ENCODE data around the gene HAUS7. TPM values are rescaled to one million over a fixed set of nuclear protein-coding genes. Genes with fewer than 3 reads are reported as not detected.

Gene HAUS7
- total RNA-seq, 1 donor from 2014 or later, result 27.7 TPM

DNA sequence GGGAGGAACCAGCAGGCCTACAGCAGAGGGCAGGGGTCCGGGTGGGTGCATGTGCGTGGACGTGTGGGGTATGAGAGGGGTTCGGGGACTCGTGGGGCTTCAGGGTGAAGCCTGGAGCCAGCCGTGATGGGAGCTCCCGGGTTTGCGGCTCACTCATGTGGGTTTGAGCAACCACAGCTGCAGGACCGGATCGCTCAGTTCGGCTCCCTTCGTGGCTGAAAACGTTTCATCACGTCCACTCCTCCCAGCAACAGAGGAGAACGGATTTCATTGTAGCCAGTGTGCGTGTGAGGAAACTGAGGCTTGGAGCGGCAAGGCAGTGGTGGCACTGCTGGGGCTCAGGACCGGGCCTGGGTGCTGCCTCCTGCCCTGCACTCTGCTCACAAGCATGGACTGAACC lies 35.0 kb upstream of the HAUS7 start:
- Mint-ChIP-seq H3K4me1 (ENCODE audit: unreplicated experiment) (peaks cover 6% of the 10 kb centered on the region), H3K27ac (ENCODE audit: unreplicated experiment) (no peak overlapping the region), H3K27me3 (ENCODE audit: unreplicated experiment) (peaks cover 7% of the 10 kb centered on the region), H3K36me3 (ENCODE audit: low read depth, unreplicated experiment) (peaks cover 5% of the 10 kb centered on the region), H3K9me3 (ENCODE audit: unreplicated experiment) (no peaks in the 10 kb centered on the region), H3K4me3 (ENCODE audit: unreplicated experiment) (no peak overlapping the region)
- TF ChIP-seq, protein P1, sequence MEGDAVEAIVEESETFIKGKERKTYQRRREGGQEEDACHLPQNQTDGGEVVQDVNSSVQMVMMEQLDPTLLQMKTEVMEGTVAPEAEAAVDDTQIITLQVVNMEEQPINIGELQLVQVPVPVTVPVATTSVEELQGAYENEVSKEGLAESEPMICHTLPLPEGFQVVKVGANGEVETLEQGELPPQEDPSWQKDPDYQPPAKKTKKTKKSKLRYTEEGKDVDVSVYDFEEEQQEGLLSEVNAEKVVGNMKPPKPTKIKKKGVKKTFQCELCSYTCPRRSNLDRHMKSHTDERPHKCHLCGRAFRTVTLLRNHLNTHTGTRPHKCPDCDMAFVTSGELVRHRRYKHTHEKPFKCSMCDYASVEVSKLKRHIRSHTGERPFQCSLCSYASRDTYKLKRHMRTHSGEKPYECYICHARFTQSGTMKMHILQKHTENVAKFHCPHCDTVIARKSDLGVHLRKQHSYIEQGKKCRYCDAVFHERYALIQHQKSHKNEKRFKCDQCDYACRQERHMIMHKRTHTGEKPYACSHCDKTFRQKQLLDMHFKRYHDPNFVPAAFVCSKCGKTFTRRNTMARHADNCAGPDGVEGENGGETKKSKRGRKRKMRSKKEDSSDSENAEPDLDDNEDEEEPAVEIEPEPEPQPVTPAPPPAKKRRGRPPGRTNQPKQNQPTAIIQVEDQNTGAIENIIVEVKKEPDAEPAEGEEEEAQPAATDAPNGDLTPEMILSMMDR (IDR thresholded peaks at IDR 0.05; ENCODE audit: unreplicated experiment), result no peak
- DNase-seq (ENCODE audit: low spot score), result no peak

DNA sequence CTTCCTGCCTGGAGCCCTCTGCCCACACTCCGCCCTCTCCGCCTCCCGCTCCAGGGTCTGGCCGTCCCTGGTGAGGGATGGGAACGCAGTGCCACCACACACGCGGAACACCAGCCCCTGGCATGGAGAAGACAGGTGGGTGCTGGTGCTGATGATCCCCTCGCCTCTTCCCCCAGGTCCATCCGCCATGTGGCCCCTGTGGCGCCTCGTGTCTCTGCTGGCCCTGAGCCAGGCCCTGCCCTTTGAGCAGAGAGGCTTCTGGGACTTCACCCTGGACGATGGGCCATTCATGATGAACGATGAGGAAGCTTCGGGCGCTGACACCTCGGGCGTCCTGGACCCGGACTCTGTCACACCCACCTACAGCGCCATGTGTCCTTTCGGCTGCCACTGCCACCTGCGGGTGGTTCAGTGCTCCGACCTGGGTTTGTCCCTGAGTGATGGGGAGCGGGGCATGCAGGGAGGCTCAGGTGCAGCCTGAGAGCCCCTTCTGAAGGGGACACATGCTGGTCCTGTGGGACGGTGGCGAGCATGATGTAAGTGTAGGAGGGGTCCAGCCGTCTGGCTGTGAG lies 34.2 kb upstream of the HAUS7 start:
- peaks cover 5% of the 10 kb centered on the region for H3K36me3 Mint-ChIP-seq (ENCODE audit: low read depth, unreplicated experiment)
- H3K27me3 Mint-ChIP-seq (ENCODE audit: unreplicated experiment), result peaks cover 8% of the 10 kb centered on the region
- peaks cover 6% of the 10 kb centered on the region for H3K4me1 Mint-ChIP-seq (ENCODE audit: unreplicated experiment)
- no peak for DNase-seq (ENCODE audit: low spot score)
- H3K4me3 Mint-ChIP-seq (ENCODE audit: unreplicated experiment), result no peak overlapping the region
- no peaks in the 10 kb centered on the region for H3K9me3 Mint-ChIP-seq (ENCODE audit: unreplicated experiment)
- no peak overlapping the region for H3K27ac Mint-ChIP-seq (ENCODE audit: unreplicated experiment)
- TF ChIP-seq, protein P1 (IDR thresholded peaks at IDR 0.05; ENCODE audit: unreplicated experiment), result no peak

- H3K9me3 Mint-ChIP-seq (ENCODE audit: unreplicated experiment), result no peaks in the 10 kb centered on the region
- TF ChIP-seq, protein P1 (IDR thresholded peaks at IDR 0.05; ENCODE audit: unreplicated experiment), result no peak
- no peak for DNase-seq (ENCODE audit: low spot score)
- no peak overlapping the region for H3K27ac Mint-ChIP-seq (ENCODE audit: unreplicated experiment)
- H3K27me3 Mint-ChIP-seq (ENCODE audit: unreplicated experiment), result peaks cover 8% of the 10 kb centered on the region
- H3K4me3 Mint-ChIP-seq (ENCODE audit: unreplicated experiment), result no peak overlapping the region
- peaks cover 5% of the 10 kb centered on the region for H3K36me3 Mint-ChIP-seq (ENCODE audit: low read depth, unreplicated experiment)
- peaks cover 6% of the 10 kb centered on the region for H3K4me1 Mint-ChIP-seq (ENCODE audit: unreplicated experiment)
Measured at GRCh38 chrX:153502796-153503195, 32.4 kb upstream of the HAUS7 start.

- Mint-ChIP-seq H3K4me3 (ENCODE audit: unreplicated experiment) (no peak overlapping the region), H3K27ac (ENCODE audit: unreplicated experiment) (no peak overlapping the region), H3K4me1 (ENCODE audit: unreplicated experiment) (peaks cover 6% of the 10 kb centered on the region), H3K27me3 (ENCODE audit: unreplicated experiment) (peaks cover 8% of the 10 kb centered on the region), H3K36me3 (ENCODE audit: low read depth, unreplicated experiment) (peaks cover 5% of the 10 kb centered on the region), H3K9me3 (ENCODE audit: unreplicated experiment) (no peaks in the 10 kb centered on the region)
- DNase-seq (ENCODE audit: low spot score), result no peak
- TF ChIP-seq, protein P1 (IDR thresholded peaks at IDR 0.05; ENCODE audit: unreplicated experiment), result no peak
Measured at GRCh38 chrX:153502131-153502530, 31.8 kb upstream of the HAUS7 start.

GRCh38 chrX:153501530-153501929 lies 31.2 kb upstream of the HAUS7 start:
- H3K36me3 Mint-ChIP-seq (ENCODE audit: low read depth, unreplicated experiment), result peaks cover 5% of the 10 kb centered on the region
- peaks cover 8% of the 10 kb centered on the region for H3K27me3 Mint-ChIP-seq (ENCODE audit: unreplicated experiment)
- TF ChIP-seq, protein P1 (IDR thresholded peaks at IDR 0.05; ENCODE audit: unreplicated experiment), result no peak
- DNase-seq (ENCODE audit: low spot score), result no peak
- no peak overlapping the region for H3K27ac Mint-ChIP-seq (ENCODE audit: unreplicated experiment)
- no peaks in the 10 kb centered on the region for H3K9me3 Mint-ChIP-seq (ENCODE audit: unreplicated experiment)
- peaks cover 6% of the 10 kb centered on the region for H3K4me1 Mint-ChIP-seq (ENCODE audit: unreplicated experiment)
- no peak overlapping the region for H3K4me3 Mint-ChIP-seq (ENCODE audit: unreplicated experiment)
